GM20431 (cell line): ENCODE measurements around the gene SH3GLB1.
"Not testable (repeated sequence)": the region's sequence is repeated elsewhere in the genome, so short reads cannot be mapped to it uniquely, and the experiment has no call there.

Experiments
- in situ Hi-C: fragments of 300-500 bp; cut with MseI, MboI; formaldehyde crosslinking; loops from one replicate; pipeline ENCODE4 v1.15.0; 2020; ENCODE audit warnings: low sequenced_read_pairs; ENCODE audit not compliant: unreplicated experiment

The SH3GLB1 gene

GRCh38 chr1:86704458-86704971, at the start of gene SH3GLB1:
SH3GLB1 (plus strand) TSS chr1:86704576; CDS start chr1:86704900, 324 bp downstream.
- in situ Hi-C loops: no loop called here

GRCh38 chr1:86658381-86658780, 46.0 kb upstream of the SH3GLB1 start:
- in situ Hi-C loops: not testable (repeated sequence)

- in situ Hi-C loops: no loop called here
These were observed 38.0 kb upstream of the SH3GLB1 start for GRCh38 chr1:86666368-86666767.

GRCh38 chr1:86687595-86687994, 16.8 kb upstream of the SH3GLB1 start:
- in situ Hi-C loops: loop anchor here (25.0 kb wide), 1 partner anchor 275 kb away; the partner anchor contains the start of gene CLCA2

- in situ Hi-C loops: loop anchor here (25.0 kb wide), 1 partner anchor 280 kb away; the partner anchor contains the start of gene CLCA2
These were observed 11.7 kb upstream of the SH3GLB1 start for GRCh38 chr1:86692641-86693040.

GRCh38 chr1:86695400-86695799, 9.0 kb upstream of the SH3GLB1 start:
- in situ Hi-C loops: loop anchor here (25.0 kb wide), 1 partner anchor 283 kb away; the partner anchor contains the start of gene CLCA2

GRCh38 chr1:86696522-86696921, 7.9 kb upstream of the SH3GLB1 start:
- in situ Hi-C loops: loop anchor here (25.0 kb wide), 1 partner anchor 284 kb away; the partner anchor contains the start of gene CLCA2

GRCh38 chr1:86699186-86699585, 5.2 kb upstream of the SH3GLB1 start:
- in situ Hi-C loops: loop anchor here (25.0 kb wide), 1 partner anchor 287 kb away; the partner anchor contains the start of gene CLCA2

GRCh38 chr1:86701731-86702130, 2.6 kb upstream of the SH3GLB1 start:
- in situ Hi-C loops: no loop called here

GRCh38 chr1:86702954-86703494, 1.4 kb upstream of the SH3GLB1 start:
- in situ Hi-C loops: not testable (repeated sequence)

- in situ Hi-C loops: no loop called here
These were observed 499 bp upstream of the SH3GLB1 start for GRCh38 chr1:86703696-86704457.

- in situ Hi-C loops: no loop called here
These were observed 742 bp downstream of the SH3GLB1 start for GRCh38 chr1:86704972-86705664.

- in situ Hi-C loops: no loop called here
These were observed 1.2 kb downstream of the SH3GLB1 start for GRCh38 chr1:86705665-86705985.

GRCh38 chr1:86706018-86706635, 1.8 kb downstream of the SH3GLB1 start:
- in situ Hi-C loops: no loop called here

GRCh38 chr1:86708920-86709319, 4.5 kb downstream of the SH3GLB1 start:
- in situ Hi-C loops: no loop called here

- in situ Hi-C loops: no loop called here
These were observed 7.9 kb downstream of the SH3GLB1 start for GRCh38 chr1:86712088-86712860.

- in situ Hi-C loops: no loop called here
These were observed 9.1 kb downstream of the SH3GLB1 start for GRCh38 chr1:86713477-86713876.

- in situ Hi-C loops: no loop called here
These were observed 9.8 kb downstream of the SH3GLB1 start for GRCh38 chr1:86714159-86714558.

- in situ Hi-C loops: no loop called here
These were observed 10.3 kb downstream of the SH3GLB1 start for GRCh38 chr1:86714561-86715244.
